DND-41 (cell line): ENCODE measurements around the gene IQGAP2.
A peak's percentile ranks its signal among the peaks of the same experiment; 100 is the strongest.

Source experiments
- EZH2 ChIP-seq: IDR thresholded peaks from 3 replicates; pipeline ENCODE4 v1.6.1; 2012; ENCODE audit warnings: borderline replicate concordance, low read depth, mild to moderate bottlenecking, moderate library complexity, low read length, inconsistent platforms; ENCODE audit not compliant: severe bottlenecking
- TF ChIP-seq, protein P1 (sequence below): IDR thresholded peaks from 2 replicates; pipeline ENCODE4 v1.5.1; 2012; ENCODE audit warnings: borderline replicate concordance, low read length, moderate library complexity, mild to moderate bottlenecking; ENCODE audit not compliant: poor library complexity, severe bottlenecking; ENCODE audit errors: extremely low read depth

DNA sequence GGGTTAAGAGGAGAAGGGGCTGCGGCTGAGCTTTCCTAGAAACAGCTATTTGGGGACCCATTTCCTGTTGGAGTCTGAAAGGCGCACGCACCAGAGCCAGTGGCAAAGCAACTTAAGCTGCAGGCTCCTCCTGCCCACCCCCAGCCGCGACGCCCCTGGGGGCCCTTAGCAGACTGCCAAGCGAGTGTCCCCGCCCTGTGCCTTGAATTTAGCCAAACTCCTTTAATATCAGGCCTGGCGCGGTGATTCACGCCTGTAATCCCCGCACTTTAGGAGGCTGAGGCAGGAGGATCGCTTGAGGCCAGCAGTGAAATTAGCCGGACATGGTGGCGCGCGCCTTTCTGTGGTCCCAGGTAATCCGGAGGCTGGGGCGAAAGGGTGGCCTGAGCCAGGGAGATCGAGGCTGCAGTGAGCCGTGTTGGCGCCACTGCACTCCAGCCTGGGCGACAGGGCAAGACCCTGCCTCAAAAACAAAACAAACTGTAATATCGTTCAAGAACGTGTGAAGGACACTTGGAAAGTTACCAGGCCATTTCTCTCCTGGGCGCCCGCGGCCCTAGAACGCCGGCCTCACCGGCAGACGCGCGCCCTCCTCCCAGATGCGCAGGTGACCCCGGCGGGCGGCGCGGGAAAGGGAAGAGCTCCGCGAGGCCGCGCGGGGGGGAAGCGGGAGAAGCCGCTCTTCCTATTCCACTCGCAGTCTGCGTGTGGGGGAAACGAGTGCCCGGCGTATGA is 311.8 kb downstream of the IQGAP2 start:
- peak; percentile 90 for TF ChIP-seq EZH2
- TF ChIP-seq, protein P1, sequence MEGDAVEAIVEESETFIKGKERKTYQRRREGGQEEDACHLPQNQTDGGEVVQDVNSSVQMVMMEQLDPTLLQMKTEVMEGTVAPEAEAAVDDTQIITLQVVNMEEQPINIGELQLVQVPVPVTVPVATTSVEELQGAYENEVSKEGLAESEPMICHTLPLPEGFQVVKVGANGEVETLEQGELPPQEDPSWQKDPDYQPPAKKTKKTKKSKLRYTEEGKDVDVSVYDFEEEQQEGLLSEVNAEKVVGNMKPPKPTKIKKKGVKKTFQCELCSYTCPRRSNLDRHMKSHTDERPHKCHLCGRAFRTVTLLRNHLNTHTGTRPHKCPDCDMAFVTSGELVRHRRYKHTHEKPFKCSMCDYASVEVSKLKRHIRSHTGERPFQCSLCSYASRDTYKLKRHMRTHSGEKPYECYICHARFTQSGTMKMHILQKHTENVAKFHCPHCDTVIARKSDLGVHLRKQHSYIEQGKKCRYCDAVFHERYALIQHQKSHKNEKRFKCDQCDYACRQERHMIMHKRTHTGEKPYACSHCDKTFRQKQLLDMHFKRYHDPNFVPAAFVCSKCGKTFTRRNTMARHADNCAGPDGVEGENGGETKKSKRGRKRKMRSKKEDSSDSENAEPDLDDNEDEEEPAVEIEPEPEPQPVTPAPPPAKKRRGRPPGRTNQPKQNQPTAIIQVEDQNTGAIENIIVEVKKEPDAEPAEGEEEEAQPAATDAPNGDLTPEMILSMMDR, result no peak
